Spinal cord (tissue), 10 donors: Measurements from ENCODE around the gene CUEDC2. TPM values are rescaled to one million over a fixed set of nuclear protein-coding genes. Genes with fewer than 3 reads are reported as not detected.
A peak's percentile ranks its signal among the peaks of the same experiment; 100 is the strongest.

Experiments used
- DNase-seq, 6 donors: peaks; one replicate each; pipeline versions ENCODE4 v3.0.0 to v3.0.0-alpha.2; 2013 to 2015; ENCODE audit warnings: low spot score in 6 of 6, low read depth in 4 of 6
- H3K27ac ChIP-seq: one replicate; pipeline ENCODE4 v1.5.1; 2013; ENCODE audit warnings: low read depth, low read length, control low read depth
- H3K27me3 ChIP-seq: one replicate; pipeline ENCODE4 v1.6.1; 2013; ENCODE audit warnings: low read length; ENCODE audit not compliant: control insufficient read depth, insufficient read depth
- H3K36me3 ChIP-seq: one replicate; pipeline ENCODE4 v1.6.1; 2013; ENCODE audit warnings: low read length; ENCODE audit not compliant: control insufficient read depth, insufficient read depth
- H3K4me1 ChIP-seq: one replicate; pipeline ENCODE4 v1.6.1; 2013; ENCODE audit warnings: low read length; ENCODE audit not compliant: control insufficient read depth, insufficient read depth
- H3K4me3 ChIP-seq: one replicate; pipeline ENCODE4 v1.5.1; 2013; ENCODE audit warnings: low read depth, low read length, control low read depth
- H3K9me3 ChIP-seq: one replicate; pipeline ENCODE4 v1.6.1; 2013; ENCODE audit warnings: low read length; ENCODE audit not compliant: control insufficient read depth, insufficient read depth
- WGBS: methylation state at CpG from one replicate; pipeline ENCODE4 v1.1.5; 2013; ENCODE audit warnings: missing lambda C conversion rate; ENCODE audit not compliant: insufficient coverage; 5-methylcytosine and 5-hydroxymethylcytosine counted together
- polyA plus RNA-seq, 2 donors: library from polyadenylated mRNA; unstranded; fragments of 120-200 nt; gene quantifications; one replicate each; pipeline ENCODE4 v1.2.1, GENCODE V29; 2013; ENCODE audit not compliant: insufficient read length in 2 of 2
- total RNA-seq, 2 donors: library from RNA; depleted of rRNA in 1 of 2; stranded (reverse); fragments of 120-200 nt in 1 of 2; fragments of >200 nt in 1 of 2; gene quantifications; one replicate each; pipeline versions ENCODE4 v1.2.3 to v1.2.4, GENCODE V29; 2013 to 2014
- donor health status: healthy.

The CUEDC2 gene
- total and polyA plus RNA-seq, 4 donors: 87.2 to 168 (median 137) TPM

DNA sequence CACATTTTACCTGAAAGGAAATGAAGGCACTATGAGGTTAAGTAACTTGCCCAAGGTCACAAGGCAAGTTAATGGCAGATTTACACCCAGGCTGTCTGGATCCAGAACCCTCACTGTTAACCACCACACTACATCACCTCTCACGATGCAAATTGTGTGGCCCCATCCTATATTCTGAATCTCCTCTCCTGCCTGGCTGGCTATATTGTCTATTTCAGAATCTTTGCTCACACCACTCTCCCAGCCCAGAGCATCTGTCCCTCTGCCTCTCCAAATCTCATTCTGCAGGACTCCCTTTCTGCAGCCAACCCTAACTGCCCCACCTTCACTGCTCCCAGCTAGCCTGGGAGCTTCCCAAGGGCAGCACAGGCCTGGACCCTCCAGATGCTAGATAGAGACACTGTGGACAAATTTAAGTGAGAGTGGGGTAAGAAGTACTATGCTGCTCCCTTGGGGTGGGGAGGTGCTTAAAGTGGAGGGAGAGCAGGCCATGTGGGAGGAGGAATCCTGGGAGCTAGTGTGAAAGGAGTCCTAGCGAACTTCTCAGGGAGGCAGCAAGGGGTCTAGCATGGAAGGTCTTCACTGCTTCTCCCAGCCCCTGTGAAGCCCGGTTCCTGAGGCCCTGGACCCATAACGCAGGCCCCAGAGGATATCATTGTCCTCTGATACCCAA is 786 bp downstream of the CUEDC2 start:
- Histone ChIP-seq H3K4me3 (peak overlapping the region; percentile 97), H3K4me1 (peaks cover 37% of the 10 kb centered on the region), H3K27ac (peak overlapping the region; percentile 90), H3K9me3 (no peaks in the 10 kb centered on the region), H3K27me3 (peaks cover 24% of the 10 kb centered on the region), H3K36me3 (peaks cover 3% of the 10 kb centered on the region)
- 22% methylated on average over 4 of the region's 4 CpGs for WGBS
- DNase-seq: no peak

DNA sequence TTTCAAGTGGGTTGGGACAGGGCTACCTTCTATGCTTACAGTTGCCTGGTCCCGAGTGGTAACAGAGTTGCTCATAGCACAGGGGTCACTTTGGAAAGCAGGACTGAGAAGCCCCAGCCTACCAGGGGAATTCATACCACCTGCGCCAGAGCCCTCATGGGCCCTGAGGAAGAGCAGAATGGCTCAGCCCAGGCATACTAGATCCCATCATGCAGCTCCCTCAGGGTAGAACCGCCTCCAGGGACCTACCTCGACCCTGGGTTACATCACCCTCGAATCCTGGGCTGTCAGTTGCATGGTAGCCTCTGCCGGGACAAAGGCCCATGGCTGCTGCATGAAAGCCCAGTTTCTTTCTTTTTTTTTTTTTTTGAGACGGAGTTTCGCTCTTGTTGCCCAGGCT is 2.9 kb downstream of the CUEDC2 start:
- DNase-seq: no peak
- Histone ChIP-seq H3K27ac (no peak overlapping the region), H3K36me3 (peaks cover 19% of the 10 kb centered on the region), H3K4me3 (no peak overlapping the region), H3K9me3 (no peaks in the 10 kb centered on the region), H3K27me3 (peaks cover 10% of the 10 kb centered on the region), H3K4me1 (peaks cover 49% of the 10 kb centered on the region)
- WGBS: 81% methylated on average over 6 of the region's 8 CpGs

DNA sequence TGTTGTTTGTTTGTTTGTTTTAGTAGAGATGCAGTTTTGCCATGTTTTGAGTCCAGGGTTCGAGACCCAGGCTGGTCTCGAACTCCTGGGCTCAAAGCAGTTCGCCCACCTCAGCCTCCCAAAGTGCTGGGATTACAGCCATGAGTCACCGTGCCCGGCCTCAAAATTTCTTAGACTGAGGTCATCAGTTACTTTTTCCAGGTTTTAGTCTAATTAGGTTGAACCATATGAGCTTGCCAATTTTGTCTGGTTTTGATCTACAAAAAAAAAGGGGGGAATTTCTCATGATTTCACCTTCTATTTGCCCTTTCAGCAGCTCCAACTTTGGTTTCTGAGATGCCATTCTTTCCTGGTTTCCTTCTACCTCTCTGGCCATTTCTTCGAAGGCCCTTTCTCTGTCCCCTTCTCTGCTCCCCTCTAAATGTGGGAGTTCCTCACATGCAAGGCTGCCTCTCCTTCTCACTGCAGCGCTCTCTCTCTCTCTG is 5.5 kb downstream of the CUEDC2 start:
- Histone ChIP-seq H3K4me1 (peaks cover 58% of the 10 kb centered on the region), H3K27ac (peak overlapping the region; percentile 50), H3K4me3 (no peak overlapping the region), H3K36me3 (peaks cover 40% of the 10 kb centered on the region), H3K9me3 (no peaks in the 10 kb centered on the region), H3K27me3 (no peaks in the 10 kb centered on the region)
- no peak for DNase-seq
- 94% methylated on average over 5 of the region's 7 CpGs for WGBS

DNA sequence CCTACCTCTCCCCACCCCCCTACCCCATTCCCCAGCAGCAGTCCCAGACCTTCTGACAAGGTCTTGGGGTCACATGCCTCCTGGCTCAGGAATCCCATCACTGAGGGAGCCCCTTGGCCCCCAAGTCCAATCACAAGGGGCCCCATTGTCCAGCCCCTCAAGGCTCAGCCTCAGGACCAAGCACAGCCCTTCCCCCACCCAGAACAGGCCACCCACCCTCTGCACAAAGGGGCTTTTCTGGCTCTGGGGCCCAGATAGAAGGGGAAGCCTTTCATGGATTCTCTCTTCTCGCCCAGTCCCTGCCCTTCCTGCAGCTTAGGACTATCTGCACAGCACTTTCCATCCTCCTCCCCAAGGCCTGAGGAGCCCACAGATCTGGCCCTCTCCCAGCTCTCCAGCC is 6.9 kb downstream of the CUEDC2 start:
- Histone ChIP-seq H3K36me3 (peaks cover 38% of the 10 kb centered on the region), H3K4me3 (no peak overlapping the region), H3K27me3 (no peaks in the 10 kb centered on the region), H3K4me1 (peaks cover 57% of the 10 kb centered on the region), H3K9me3 (no peaks in the 10 kb centered on the region), H3K27ac (peak overlapping the region; percentile 50)
- DNase-seq: peak in 2 of 6 donors; percentile 11 to 63
- WGBS: 27% methylated on average over 1 of the region's 1 CpG

DNA sequence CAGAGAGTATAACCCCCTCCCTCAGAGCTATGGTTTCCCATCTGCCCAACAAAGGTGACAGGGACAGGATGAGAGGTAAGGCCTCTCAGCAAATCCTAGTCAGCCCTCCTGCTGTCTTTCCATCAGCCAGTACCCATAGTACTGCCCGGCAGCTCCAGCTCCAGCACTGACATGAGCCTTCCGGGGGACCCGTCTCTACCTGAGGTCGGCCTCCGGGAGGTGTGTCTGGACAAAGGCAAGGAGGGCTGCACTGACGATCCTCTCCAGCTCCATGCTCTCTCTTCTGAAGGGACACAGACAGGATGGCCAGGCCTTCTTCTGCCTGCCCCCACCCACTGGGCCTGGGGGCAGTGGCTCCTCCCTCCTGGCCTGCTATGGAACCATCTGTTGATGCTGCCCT is 7.5 kb downstream of the CUEDC2 start:
- Histone ChIP-seq H3K36me3 (peaks cover 37% of the 10 kb centered on the region), H3K4me1 (peaks cover 62% of the 10 kb centered on the region), H3K27me3 (no peaks in the 10 kb centered on the region), H3K9me3 (no peaks in the 10 kb centered on the region), H3K4me3 (peak overlapping the region; percentile 37), H3K27ac (peak overlapping the region; percentile 73)
- no peak for DNase-seq
- 86% methylated on average over 6 of the region's 6 CpGs for WGBS

DNA sequence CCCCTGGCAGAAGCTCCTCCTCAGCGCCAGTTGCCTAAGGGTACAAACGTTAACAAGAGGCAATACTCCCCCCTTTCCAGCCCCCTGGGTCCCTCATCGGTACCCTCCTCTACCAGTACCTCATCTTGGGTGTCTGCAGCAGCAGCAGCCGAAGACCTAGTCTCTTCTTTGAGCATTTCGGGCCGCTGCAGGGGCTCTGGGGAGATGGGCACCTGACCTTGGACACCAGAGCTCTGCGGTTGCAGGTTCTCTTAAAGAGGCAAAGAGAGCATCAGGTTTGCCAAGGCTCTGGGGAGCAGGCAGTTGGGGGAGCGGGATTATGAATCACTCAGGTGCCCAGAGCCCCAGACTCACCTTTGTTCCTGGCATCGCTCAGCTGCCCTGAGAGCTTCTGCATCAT is 8.2 kb downstream of the CUEDC2 start:
- no peaks in the 10 kb centered on the region for H3K27me3 ChIP-seq
- DNase-seq: no peak
- peak overlapping the region; percentile 37 for H3K4me3 ChIP-seq
- peaks cover 37% of the 10 kb centered on the region for H3K36me3 ChIP-seq
- H3K27ac ChIP-seq: peak overlapping the region; percentile 73
- H3K4me1 ChIP-seq: peaks cover 70% of the 10 kb centered on the region
- 96% methylated on average over 8 of the region's 9 CpGs for WGBS
- H3K9me3 ChIP-seq: no peaks in the 10 kb centered on the region

DNA sequence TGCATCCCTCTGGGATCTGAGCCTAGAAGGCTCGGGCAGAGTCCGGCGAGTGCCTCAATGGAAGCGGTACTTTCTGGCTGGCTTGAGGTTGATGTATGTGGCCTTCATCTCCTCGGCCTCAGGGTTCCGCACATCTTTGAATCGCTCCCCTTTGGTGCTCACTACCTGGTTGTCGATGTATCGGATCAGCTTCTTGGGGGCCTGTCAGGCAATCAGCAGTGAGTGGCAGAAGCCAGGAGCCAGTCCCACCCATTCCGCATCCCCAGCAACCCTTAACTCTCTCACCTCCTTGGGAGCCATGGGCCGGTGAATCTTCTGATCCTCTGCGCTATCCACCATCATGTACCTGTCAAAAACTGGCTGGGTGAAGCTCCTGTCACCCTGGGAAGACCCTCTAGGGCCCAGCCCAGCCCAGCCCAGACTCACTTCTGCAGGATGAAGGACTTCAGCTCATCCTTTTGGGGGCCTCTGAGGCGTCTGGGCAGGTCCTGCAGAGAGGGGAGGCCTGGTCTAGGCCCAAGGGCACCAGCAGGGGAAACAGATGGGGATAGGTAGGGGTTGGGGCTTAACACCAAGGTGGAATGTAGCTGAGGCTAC is 8.9 kb downstream of the CUEDC2 start:
- H3K4me1 ChIP-seq: peaks cover 77% of the 10 kb centered on the region
- DNase-seq: no peak
- peaks cover 37% of the 10 kb centered on the region for H3K36me3 ChIP-seq
- H3K9me3 ChIP-seq: no peaks in the 10 kb centered on the region
- WGBS: 92% methylated on average over 9 of the region's 13 CpGs
- no peak overlapping the region for H3K27ac ChIP-seq
- H3K27me3 ChIP-seq: peaks cover 3% of the 10 kb centered on the region
- H3K4me3 ChIP-seq: peak overlapping the region; percentile 37

DNA sequence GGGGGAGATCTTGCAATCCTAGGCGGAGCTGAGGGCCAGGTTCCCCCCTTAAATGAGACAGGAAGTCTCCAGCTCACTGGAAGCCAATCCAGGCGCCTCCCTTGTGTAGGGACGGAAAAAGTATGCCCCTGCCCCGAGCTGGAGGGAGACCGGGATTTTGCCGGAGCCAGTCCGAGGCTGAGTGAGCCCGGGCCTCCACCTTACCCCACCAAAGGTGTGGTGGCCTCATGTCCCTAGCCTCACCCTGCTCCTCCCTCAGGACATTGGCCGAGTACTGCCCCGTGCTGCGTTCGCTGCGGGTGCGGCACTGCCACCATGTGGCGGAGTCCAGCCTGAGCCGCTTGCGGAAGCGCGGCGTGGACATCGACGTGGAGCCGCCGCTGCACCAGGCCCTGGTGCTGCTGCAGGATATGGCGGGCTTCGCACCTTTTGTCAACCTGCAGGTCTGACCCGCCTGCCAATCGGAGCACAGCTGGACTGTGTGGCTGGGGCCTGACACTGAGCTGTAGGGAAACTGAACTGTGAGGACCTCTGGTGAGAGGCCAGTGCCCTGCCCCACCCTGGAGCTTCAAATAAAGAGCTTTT is 9.7 kb downstream of the CUEDC2 start:
- 11% methylated on average over 27 of the region's 28 CpGs for WGBS
- Histone ChIP-seq H3K4me1 (peaks cover 81% of the 10 kb centered on the region), H3K27me3 (peaks cover 3% of the 10 kb centered on the region), H3K36me3 (peaks cover 37% of the 10 kb centered on the region), H3K27ac (peak overlapping the region; percentile 16), H3K4me3 (peak overlapping the region; percentile 95), H3K9me3 (no peaks in the 10 kb centered on the region)
- DNase-seq: peak in 2 of 6 donors; percentile 73 to 74

DNA sequence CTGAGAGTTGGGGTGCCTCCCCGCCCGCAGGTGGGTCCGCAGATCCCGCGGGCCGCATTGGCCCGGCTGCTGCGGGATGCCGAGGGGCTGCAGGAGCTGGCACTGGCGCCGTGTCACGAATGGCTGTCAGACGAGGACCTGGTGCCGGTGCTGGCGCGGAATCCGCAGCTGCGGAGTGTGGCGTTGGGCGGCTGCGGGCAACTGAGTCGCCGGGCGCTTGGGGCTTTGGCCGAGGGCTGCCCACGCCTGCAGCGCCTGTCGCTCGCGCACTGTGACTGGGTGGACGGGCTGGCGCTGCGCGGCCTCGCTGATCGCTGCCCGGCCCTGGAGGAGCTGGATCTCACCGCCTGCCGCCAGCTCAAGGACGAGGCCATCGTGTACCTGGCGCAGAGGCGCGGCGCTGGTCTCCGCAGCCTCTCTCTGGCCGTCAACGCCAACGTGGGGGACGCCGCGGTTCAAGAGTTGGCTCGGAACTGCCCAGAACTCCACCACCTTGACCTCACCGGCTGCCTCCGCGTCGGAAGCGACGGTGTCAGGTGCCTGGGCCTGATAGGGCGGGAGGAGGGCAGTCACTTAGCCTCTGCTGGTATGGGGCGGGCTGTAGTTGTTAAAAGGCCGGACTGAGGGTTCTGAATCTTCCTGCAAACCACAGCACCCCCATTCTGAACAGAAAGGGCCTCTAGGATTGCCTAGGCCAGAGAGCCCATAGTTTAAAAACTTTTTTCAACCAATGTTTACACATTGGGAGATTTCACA is 10.4 kb downstream of the CUEDC2 start:
- DNase-seq: no peak
- peaks cover 83% of the 10 kb centered on the region for H3K4me1 ChIP-seq
- WGBS: 2% methylated on average over 50 of the region's 62 CpGs

More for the DNA sequence above, 10.4 kb downstream of the CUEDC2 start:
- Histone ChIP-seq H3K4me3 (peak overlapping the region; percentile 95), H3K9me3 (no peaks in the 10 kb centered on the region), H3K27me3 (peaks cover 3% of the 10 kb centered on the region), H3K27ac (peak overlapping the region; percentile 96), H3K36me3 (peaks cover 38% of the 10 kb centered on the region)
